H9 (cell line): ENCODE data around the gene G6PC2. TPM values are rescaled to one million over a fixed set of nuclear protein-coding genes. Genes with fewer than 3 reads are reported as not detected.

Experiments
- DNase-seq: peaks from one replicate; pipeline ENCODE4 v3.0.0-alpha.2; 2017
- H2AFZ ChIP-seq: one replicate; pipeline ENCODE4 v1.6.1; 2013; ENCODE audit warnings: mild to moderate bottlenecking, low read length, control low read depth, moderate library complexity
- H2AK5ac ChIP-seq: 2 replicates; pipeline ENCODE4 v1.6.1; 2013; ENCODE audit warnings: low read length, control low read depth, mixed read lengths; ENCODE audit not compliant: insufficient read length
- H2BK120ac ChIP-seq: one replicate; pipeline ENCODE4 v1.6.1; 2013; ENCODE audit warnings: low read depth, mild to moderate bottlenecking, low read length, control low read depth, inconsistent platforms; ENCODE audit not compliant: poor library complexity, severe bottlenecking
- H2BK12ac ChIP-seq: 2 replicates; pipeline ENCODE4 v1.6.1; 2013; ENCODE audit warnings: low read length, control low read depth, mixed read lengths, low read depth; ENCODE audit not compliant: insufficient read length
- H2BK15ac ChIP-seq: 2 replicates; pipeline ENCODE4 v1.6.1; 2013; ENCODE audit warnings: low read depth, low read length, control low read depth
- H2BK20ac ChIP-seq: one replicate; pipeline ENCODE4 v1.6.1; 2013; ENCODE audit warnings: low read depth, mild to moderate bottlenecking, low read length, control low read depth, inconsistent platforms; ENCODE audit not compliant: poor library complexity, severe bottlenecking
- H2BK5ac ChIP-seq: 2 replicates; pipeline ENCODE4 v1.6.1; 2013; ENCODE audit warnings: low read length, control low read depth, mixed read lengths; ENCODE audit not compliant: insufficient read length
- H3K14ac ChIP-seq: 2 replicates; pipeline ENCODE4 v1.6.1; 2013; ENCODE audit warnings: low read length, control low read depth; ENCODE audit not compliant: insufficient read depth
- H3K18ac ChIP-seq: 2 replicates; pipeline ENCODE4 v1.6.1; 2013; ENCODE audit warnings: low read depth, mild to moderate bottlenecking, mixed read lengths, low read length, control low read depth; ENCODE audit not compliant: insufficient read length
- H3K23ac ChIP-seq: 2 replicates; pipeline ENCODE4 v1.6.1; 2013; ENCODE audit warnings: low read length, control low read depth, mixed read lengths, low read depth; ENCODE audit not compliant: insufficient read length
- H3K23me2 ChIP-seq: 2 replicates; pipeline ENCODE4 v1.6.1; 2013; ENCODE audit warnings: low read depth, mild to moderate bottlenecking, mixed read lengths, low read length, control low read depth; ENCODE audit not compliant: insufficient read length, poor library complexity, severe bottlenecking
- H3K27ac ChIP-seq: 2 replicates; pipeline ENCODE4 v1.5.1; 2013; ENCODE audit warnings: low read length, control low read depth, mixed read lengths, low read depth; ENCODE audit not compliant: insufficient read length
- H3K27me3 ChIP-seq: 2 replicates; pipeline ENCODE4 v1.6.1; 2013; ENCODE audit warnings: low read length, control low read depth, inconsistent platforms; ENCODE audit not compliant: insufficient read depth
- H3K4ac ChIP-seq: 2 replicates; pipeline ENCODE4 v1.6.1; 2013; ENCODE audit warnings: low read depth, mild to moderate bottlenecking, control low read depth, inconsistent platforms, low read length, moderate library complexity
- H3K4me1 ChIP-seq: 2 replicates; pipeline ENCODE4 v1.6.1; 2013; ENCODE audit warnings: low read length, control low read depth, inconsistent platforms; ENCODE audit not compliant: insufficient read depth
- H3K4me2 ChIP-seq: 2 replicates; pipeline ENCODE4 v1.6.1; 2013; ENCODE audit warnings: low read length, control low read depth, mixed read lengths; ENCODE audit not compliant: insufficient read length, insufficient read depth
- H3K56ac ChIP-seq: 2 replicates; pipeline ENCODE4 v1.6.1; 2013; ENCODE audit warnings: low read depth, mild to moderate bottlenecking, mixed read lengths, low read length, control low read depth; ENCODE audit not compliant: insufficient read length
- H3K79me1 ChIP-seq: 2 replicates; pipeline ENCODE4 v1.6.1; 2013; ENCODE audit warnings: low read depth, mild to moderate bottlenecking, moderate library complexity, low read length, control low read depth, inconsistent platforms; ENCODE audit not compliant: insufficient read depth, poor library complexity, severe bottlenecking
- H3K79me2 ChIP-seq: 2 replicates; pipeline ENCODE4 v1.6.1; 2013; ENCODE audit warnings: low read length, control low read depth, inconsistent platforms; ENCODE audit not compliant: insufficient read depth
- H3K9ac ChIP-seq: 2 replicates; pipeline ENCODE4 v1.6.1; 2013; ENCODE audit warnings: low read length, control low read depth, mixed read lengths; ENCODE audit not compliant: insufficient read length; ENCODE audit errors: extremely low read depth
- H3K9me3 ChIP-seq: one replicate; pipeline ENCODE4 v1.6.1; 2013; ENCODE audit warnings: low read depth, low read length, inconsistent platforms; ENCODE audit not compliant: control insufficient read depth
- H3T11ph ChIP-seq: one replicate; pipeline ENCODE4 v1.6.1; 2013; ENCODE audit warnings: mild to moderate bottlenecking, low read length, control low read depth, inconsistent platforms
- H4K20me1 ChIP-seq: one replicate; pipeline ENCODE4 v1.6.1; 2013; ENCODE audit not compliant: control insufficient read depth, insufficient read length, insufficient read depth
- H4K5ac ChIP-seq: 2 replicates; pipeline ENCODE4 v1.6.1; 2013; ENCODE audit warnings: low read depth, mild to moderate bottlenecking, mixed read lengths, low read length, control low read depth; ENCODE audit not compliant: insufficient read length
- H4K8ac ChIP-seq: replicated peaks from 2 replicates; pipeline ENCODE4 v1.6.1; 2013; ENCODE audit warnings: low read length, control low read depth, mixed read lengths, low read depth; ENCODE audit not compliant: insufficient read length
- H4K91ac ChIP-seq: 2 replicates; pipeline ENCODE4 v1.6.1; 2013; ENCODE audit warnings: low read depth, mild to moderate bottlenecking, moderate library complexity, mixed read lengths, low read length, control low read depth; ENCODE audit not compliant: insufficient read length
- H3K27ac Mint-ChIP-seq, 3 experiments: 2 replicates in 2 of 3; 3 replicates in 1 of 3; pipeline ENCODE4 v1.8.0; 2020 to 2021; ENCODE audit warnings: mixed read lengths in 3 of 3, mild to moderate bottlenecking in 1 of 3, moderate library complexity in 1 of 3
- H3K27me3 Mint-ChIP-seq: 2 replicates; pipeline ENCODE4 v1.8.0; 2021; ENCODE audit warnings: low read depth, mild to moderate bottlenecking, moderate library complexity, mixed read lengths
- H3K36me3 Mint-ChIP-seq, 3 experiments: 2 replicates in 2 of 3; 3 replicates in 1 of 3; pipeline ENCODE4 v1.8.0; 2020 to 2021; ENCODE audit warnings: low read depth in 3 of 3, mixed read lengths in 3 of 3; ENCODE audit not compliant: insufficient read depth in 1 of 3
- H3K4me1 Mint-ChIP-seq, 2 experiments: 2 replicates each; pipeline ENCODE4 v1.8.0; 2020; ENCODE audit warnings: mixed read lengths in 2 of 2
- H3K4me3 Mint-ChIP-seq, 2 experiments: 2 replicates in 1 of 2; 3 replicates in 1 of 2; pipeline ENCODE4 v1.8.0; 2020 to 2021; ENCODE audit warnings: mild to moderate bottlenecking in 2 of 2, mixed read lengths in 2 of 2, moderate library complexity in 1 of 2
- H3K9me3 Mint-ChIP-seq, 2 experiments: 2 replicates in 1 of 2; 3 replicates in 1 of 2; pipeline ENCODE4 v1.8.0; 2020; ENCODE audit warnings: mild to moderate bottlenecking in 2 of 2, mixed read lengths in 2 of 2, moderate library complexity in 1 of 2
- WGBS: extraction: QIAGEN DNeasy Blood & Tissue Kit; methylation state at CpG from one replicate; pipeline ENCODE4 v1.1.7; 2013; ENCODE audit warnings: missing lambda C conversion rate, low lambda C conversion rate, mixed read lengths; ENCODE audit not compliant: insufficient read length; ENCODE audit errors: extremely low coverage; 5-methylcytosine and 5-hydroxymethylcytosine counted together
- total RNA-seq: library from RNA; stranded (reverse); gene quantifications from 2 replicates; pipeline ENCODE4 v1.2.1, GENCODE V29; 2021
- TF ChIP-seq, protein P1 (sequence below): fragments of 200-600 bp; sonication (generic); conservative IDR thresholded peaks from 3 replicates; pipeline ENCODE4 v1.8.0; 2021; ENCODE audit warnings: antibody characterized with exemption, mild to moderate bottlenecking

The G6PC2 gene
- total RNA-seq, 1 experiment from 2014 or later: not detected

DNA sequence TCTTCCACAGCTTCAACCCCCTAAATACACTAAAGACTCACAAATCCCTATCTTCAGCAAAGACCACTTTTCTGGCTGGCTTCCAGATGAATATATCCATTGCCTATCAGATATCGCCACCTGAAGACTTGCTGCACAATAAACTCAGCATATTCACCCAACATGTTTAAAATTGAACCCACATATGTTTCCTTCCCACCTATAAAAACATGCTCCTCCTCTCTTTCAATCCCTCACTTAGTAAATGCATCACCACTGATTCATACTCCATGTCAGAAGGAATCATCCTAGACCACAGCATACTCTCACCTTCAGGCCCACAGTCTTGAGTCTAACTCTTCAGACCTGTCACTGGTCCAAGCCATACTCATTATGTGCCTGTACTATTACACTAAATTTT, 16.1 kb upstream of the G6PC2 start:
- Histone ChIP-seq H3K9ac (no peak overlapping the region), H2AK5ac (no peak overlapping the region), H3K27me3 (no peaks in the 10 kb centered on the region), H2BK15ac (no peak overlapping the region), H3K27ac (no peak overlapping the region), H2BK5ac (no peak overlapping the region), H3K79me2 (no peaks in the 10 kb centered on the region), H3K23ac (no peak overlapping the region), H3K14ac (no peak overlapping the region), H2BK12ac (no peak overlapping the region), H3K4ac (no peak overlapping the region), H3K56ac (no peak overlapping the region), H2AFZ (no peak overlapping the region), H3K18ac (no peak overlapping the region), H3K9me3 (no peaks in the 10 kb centered on the region), H2BK120ac (no peak overlapping the region), H4K8ac (no peak overlapping the region), H3K4me1 (no peaks in the 10 kb centered on the region), H3K23me2 (no peaks in the 10 kb centered on the region), H4K5ac (no peak overlapping the region), H4K91ac (no peak overlapping the region), H2BK20ac (no peak overlapping the region), H3T11ph (no peak overlapping the region), H3K4me2 (no peak overlapping the region), H3K79me1 (no peaks in the 10 kb centered on the region), H4K20me1 (no peaks in the 10 kb centered on the region)
- Mint-ChIP-seq H3K36me3 (peaks cover 17 to 40% (median 34%) of the 10 kb centered on the region in 3 experiments; a peak in 6 of 7 replicates), H3K9me3 (no peaks in the 10 kb centered on the region), H3K27me3 (no peaks in the 10 kb centered on the region), H3K4me3 (no peak overlapping the region), H3K4me1 (peaks cover 4 to 8% of the 10 kb centered on the region in 2 experiments; a peak in 3 of 4 replicates), H3K27ac (no peak overlapping the region)
- DNase-seq: no peak
- TF ChIP-seq, protein P1, sequence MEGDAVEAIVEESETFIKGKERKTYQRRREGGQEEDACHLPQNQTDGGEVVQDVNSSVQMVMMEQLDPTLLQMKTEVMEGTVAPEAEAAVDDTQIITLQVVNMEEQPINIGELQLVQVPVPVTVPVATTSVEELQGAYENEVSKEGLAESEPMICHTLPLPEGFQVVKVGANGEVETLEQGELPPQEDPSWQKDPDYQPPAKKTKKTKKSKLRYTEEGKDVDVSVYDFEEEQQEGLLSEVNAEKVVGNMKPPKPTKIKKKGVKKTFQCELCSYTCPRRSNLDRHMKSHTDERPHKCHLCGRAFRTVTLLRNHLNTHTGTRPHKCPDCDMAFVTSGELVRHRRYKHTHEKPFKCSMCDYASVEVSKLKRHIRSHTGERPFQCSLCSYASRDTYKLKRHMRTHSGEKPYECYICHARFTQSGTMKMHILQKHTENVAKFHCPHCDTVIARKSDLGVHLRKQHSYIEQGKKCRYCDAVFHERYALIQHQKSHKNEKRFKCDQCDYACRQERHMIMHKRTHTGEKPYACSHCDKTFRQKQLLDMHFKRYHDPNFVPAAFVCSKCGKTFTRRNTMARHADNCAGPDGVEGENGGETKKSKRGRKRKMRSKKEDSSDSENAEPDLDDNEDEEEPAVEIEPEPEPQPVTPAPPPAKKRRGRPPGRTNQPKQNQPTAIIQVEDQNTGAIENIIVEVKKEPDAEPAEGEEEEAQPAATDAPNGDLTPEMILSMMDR: no peak
- WGBS: no CpG with 5 or more reads among the region's 1 CpG
